HUES48 (cell line): ENCODE measurements around the gene ADNP.
"Not testable (repeated sequence)": the region's sequence is repeated elsewhere in the genome, so short reads cannot be mapped to it uniquely, and the experiment has no call there.

Source experiments
- H3K27ac ChIP-seq: one replicate; pipeline ENCODE4 v1.7.0; 2013; ENCODE audit warnings: low read depth, low read length, inconsistent platforms
- H3K27me3 ChIP-seq: 2 replicates; pipeline ENCODE4 v1.6.1; 2013; ENCODE audit warnings: mild to moderate bottlenecking, low read length; ENCODE audit not compliant: control insufficient read depth, insufficient read depth
- H3K36me3 ChIP-seq: 2 replicates; pipeline ENCODE4 v1.6.1; 2013; ENCODE audit warnings: low read length; ENCODE audit not compliant: control insufficient read depth, insufficient read depth
- H3K4me1 ChIP-seq: 2 replicates; pipeline ENCODE4 v1.6.1; 2013; ENCODE audit warnings: mild to moderate bottlenecking, low read length; ENCODE audit not compliant: control insufficient read depth, insufficient read depth
- H3K4me3 ChIP-seq: 2 replicates; pipeline ENCODE4 v1.5.1; 2013; ENCODE audit warnings: mild to moderate bottlenecking, low read depth, low read length
- H3K9ac ChIP-seq: 2 replicates; pipeline ENCODE4 v1.6.1; 2013; ENCODE audit warnings: mild to moderate bottlenecking, low read depth, low read length, moderate library complexity
- H3K9me3 ChIP-seq: 2 replicates; pipeline ENCODE4 v1.6.1; 2013; ENCODE audit warnings: low read length; ENCODE audit not compliant: control insufficient read depth, insufficient read depth

The ADNP gene

GRCh38 chr20:50898475-50898874, 32.8 kb downstream of the ADNP start:
- Histone ChIP-seq H3K27ac (no peak overlapping the region), H3K27me3 (no peaks in the 10 kb centered on the region), H3K4me3 (no peak overlapping the region), H3K36me3 (peaks cover 96% of the 10 kb centered on the region), H3K4me1 (no peaks in the 10 kb centered on the region), H3K9me3 (no peaks in the 10 kb centered on the region), H3K9ac (no peak overlapping the region)

- Histone ChIP-seq H3K9ac (no peak overlapping the region), H3K4me1 (no peaks in the 10 kb centered on the region), H3K27ac (no peak overlapping the region), H3K9me3 (no peaks in the 10 kb centered on the region), H3K36me3 (peaks cover 96% of the 10 kb centered on the region), H3K4me3 (no peak overlapping the region), H3K27me3 (no peaks in the 10 kb centered on the region)
Observed at GRCh38 chr20:50895111-50895830, 36.0 kb downstream of the ADNP start.

- no peak overlapping the region for H3K9ac ChIP-seq
- no peaks in the 10 kb centered on the region for H3K9me3 ChIP-seq
- H3K27ac ChIP-seq: no peak overlapping the region
- no peaks in the 10 kb centered on the region; the same call in 1 of the 2 replicates for H3K4me1 ChIP-seq
- no peaks in the 10 kb centered on the region for H3K27me3 ChIP-seq
- peaks cover 97% of the 10 kb centered on the region for H3K36me3 ChIP-seq
- H3K4me3 ChIP-seq: no peak overlapping the region
Observed at GRCh38 chr20:50893620-50894019, 37.6 kb downstream of the ADNP start.

- no peak overlapping the region for H3K27ac ChIP-seq
- H3K27me3 ChIP-seq: no peaks in the 10 kb centered on the region
- peaks cover 88% of the 10 kb centered on the region for H3K36me3 ChIP-seq
- no peaks in the 10 kb centered on the region; the same call in 1 of the 2 replicates for H3K4me1 ChIP-seq
- H3K9me3 ChIP-seq: no peaks in the 10 kb centered on the region
- no peak overlapping the region for H3K4me3 ChIP-seq
- no peak overlapping the region for H3K9ac ChIP-seq
Observed at GRCh38 chr20:50892394-50892793, 38.8 kb downstream of the ADNP start.

- Histone ChIP-seq H3K36me3 (peaks cover 76% of the 10 kb centered on the region), H3K4me3 (no peak overlapping the region), H3K4me1 (no peaks in the 10 kb centered on the region; the same call in 1 of the 2 replicates), H3K9me3 (no peaks in the 10 kb centered on the region), H3K27ac (no peak overlapping the region), H3K9ac (no peak overlapping the region), H3K27me3 (no peaks in the 10 kb centered on the region)
Observed at GRCh38 chr20:50891138-50891537, 40.1 kb downstream of the ADNP start.

GRCh38 chr20:50887576-50887975, 43.7 kb downstream of the ADNP start:
- Histone ChIP-seq H3K36me3 (peaks cover 43% of the 10 kb centered on the region), H3K9ac (no peak overlapping the region), H3K27ac (no peak overlapping the region), H3K27me3 (no peaks in the 10 kb centered on the region), H3K4me3 (no peak overlapping the region), H3K9me3 (no peaks in the 10 kb centered on the region), H3K4me1 (no peaks in the 10 kb centered on the region; the same call in 1 of the 2 replicates)

- Histone ChIP-seq H3K36me3 (peaks cover 30% of the 10 kb centered on the region), H3K9me3 (no peaks in the 10 kb centered on the region), H3K27me3 (no peaks in the 10 kb centered on the region), H3K4me3 (no peak overlapping the region), H3K4me1 (no peaks in the 10 kb centered on the region; the same call in 1 of the 2 replicates), H3K27ac (no peak overlapping the region), H3K9ac (no peak overlapping the region)
Observed at GRCh38 chr20:50886184-50886790, 45.0 kb downstream of the ADNP start.

GRCh38 chr20:50885781-50886180, 45.5 kb downstream of the ADNP start:
- Histone ChIP-seq H3K9ac (no peak overlapping the region), H3K4me3 (no peak overlapping the region), H3K27me3 (no peaks in the 10 kb centered on the region), H3K9me3 (no peaks in the 10 kb centered on the region), H3K27ac (no peak overlapping the region), H3K4me1 (no peaks in the 10 kb centered on the region; the same call in 1 of the 2 replicates), H3K36me3 (peaks cover 25% of the 10 kb centered on the region)

GRCh38 chr20:50885068-50885467, 46.2 kb downstream of the ADNP start:
- Histone ChIP-seq H3K27me3 (no peaks in the 10 kb centered on the region), H3K9me3 (no peaks in the 10 kb centered on the region), H3K27ac (no peak overlapping the region), H3K4me3 (no peak overlapping the region), H3K4me1 (no peaks in the 10 kb centered on the region; the same call in 1 of the 2 replicates), H3K9ac (no peak overlapping the region), H3K36me3 (peaks cover 18% of the 10 kb centered on the region)

GRCh38 chr20:50883856-50884255, 47.4 kb downstream of the ADNP start:
- Histone ChIP-seq H3K27me3 (no peaks in the 10 kb centered on the region), H3K27ac (no peak overlapping the region), H3K36me3 (peaks cover 6% of the 10 kb centered on the region), H3K4me1 (no peaks in the 10 kb centered on the region), H3K9me3 (no peaks in the 10 kb centered on the region), H3K9ac (no peak overlapping the region), H3K4me3 (no peak overlapping the region)

- H3K9ac ChIP-seq, H3K9me3 ChIP-seq, H3K4me1 ChIP-seq, H3K27me3 ChIP-seq, H3K36me3 ChIP-seq, H3K4me3 ChIP-seq, H3K27ac ChIP-seq: not testable (repeated sequence)
Observed at GRCh38 chr20:50881759-50882424, 49.3 kb downstream of the ADNP start.
